Caco-2 (cell line): ENCODE results near the gene CARS2. TPM values are rescaled to one million over a fixed set of nuclear protein-coding genes. Genes with fewer than 3 reads are reported as not detected.

Source experiments
- BruUV-seq: library from RNA; stranded (reverse); fragments of 400-500 nt; replicated peaks from 2 replicates; lab custom pipeline; 2021; lab: Mats Ljungman, UMichigan
- CTCF ChIA-PET: fragments of 300-600 bp; sonication (Branson Sonifier 250); formaldehyde crosslinking; loops from one replicate; lab custom pipeline; 2022; ENCODE audit warnings: antibody characterized with exemption; lab: Charles Lee
- POLR2A ChIA-PET: fragments of 300-600 bp; sonication (Branson Sonifier 250); formaldehyde crosslinking; loops from one replicate; lab custom pipeline; 2022; ENCODE audit warnings: antibody characterized with exemption; lab: Charles Lee
- DNase-seq, 2 experiments: peaks; one replicate each; pipeline versions ENCODE4 v3.0.0 to v3.0.0-alpha.2; 2020 to 2022
- H3K27me3 ChIP-seq: replicated peaks from 2 replicates; pipeline ENCODE4 v1.6.0; 2011; ENCODE audit warnings: low read length; ENCODE audit not compliant: control insufficient read depth, insufficient read depth
- H3K36me3 ChIP-seq: 2 replicates; pipeline ENCODE4 v1.5.1; 2011; ENCODE audit warnings: low read length; ENCODE audit not compliant: control insufficient read depth, insufficient read depth
- H3K4me1 ChIP-seq: fragments of 250-450 bp; sonication (Bioruptor Pico); 2 replicates; pipeline ENCODE4 v1.5.1; 2020; ENCODE audit warnings: mild to moderate bottlenecking
- H3K4me3 ChIP-seq: 2 replicates; pipeline ENCODE4 v1.5.1; 2011; ENCODE audit warnings: low read depth, mild to moderate bottlenecking, control low read depth, low read length
- H3K9me3 ChIP-seq: fragments of 250-450 bp; sonication (Bioruptor Pico); 2 replicates; pipeline ENCODE4 v1.5.1; 2020; ENCODE audit warnings: mild to moderate bottlenecking, moderate library complexity
- H3K27ac Mint-ChIP-seq: one replicate; pipeline ENCODE4 v1.8.0; 2022; ENCODE audit warnings: mixed read lengths; ENCODE audit not compliant: unreplicated experiment
- H3K27me3 Mint-ChIP-seq: one replicate; pipeline ENCODE4 v1.8.0; 2022; ENCODE audit warnings: mixed read lengths; ENCODE audit not compliant: insufficient read depth, unreplicated experiment
- H3K36me3 Mint-ChIP-seq: one replicate; pipeline ENCODE4 v1.8.0; 2022; ENCODE audit warnings: mild to moderate bottlenecking, mixed read lengths; ENCODE audit not compliant: insufficient read depth, unreplicated experiment
- H3K4me1 Mint-ChIP-seq: one replicate; pipeline ENCODE4 v1.8.0; 2022; ENCODE audit warnings: low read depth, mixed read lengths; ENCODE audit not compliant: unreplicated experiment
- H3K4me3 Mint-ChIP-seq: one replicate; pipeline ENCODE4 v1.8.0; 2022; ENCODE audit warnings: mild to moderate bottlenecking, moderate library complexity, mixed read lengths; ENCODE audit not compliant: unreplicated experiment
- H3K9me3 Mint-ChIP-seq: one replicate; pipeline ENCODE4 v1.8.0; 2022; ENCODE audit warnings: mixed read lengths; ENCODE audit not compliant: unreplicated experiment
- CTCF ChIP-seq, 2 experiments: fragments of 200-600 bp in 1 of 2; IDR thresholded peaks; 1 replicate in 1 of 2; 2 replicates in 1 of 2; pipeline versions ENCODE4 v1.5.1 to v1.8.0; 2011 to 2022; ENCODE audit warnings: antibody characterized with exemption in 1 of 2, control low read depth in 1 of 2, inconsistent platforms in 1 of 2, low read depth in 1 of 2, low read length in 1 of 2, mild to moderate bottlenecking in 1 of 2, moderate library complexity in 1 of 2; ENCODE audit not compliant: insufficient read depth in 1 of 2, severe bottlenecking in 1 of 2, unreplicated experiment in 1 of 2
- intact Hi-C: fragments of 100-400 bp; cut with micrococcal nuclease; formaldehyde crosslinking; loops from one replicate; pipeline ENCODE4 v1.10.0; 2022; ENCODE audit not compliant: unreplicated experiment
- total RNA-seq: library from RNA; stranded (reverse); gene quantifications from 2 replicates; pipeline ENCODE4 v1.2.3, GENCODE V29; 2022

The CARS2 gene
- total RNA-seq, 1 experiment from 2014 or later = 63.1 TPM

- TF ChIP-seq CTCF (IDR thresholded peaks at IDR 0.05; ENCODE audit: insufficient read depth in 1 of 2, low read depth in 1 of 2, low read length in 1 of 2, severe bottlenecking in 1 of 2, unreplicated experiment in 1 of 2) = no peak
- no peak overlapping the region for H3K4me3 ChIP-seq
- no peaks in the 10 kb centered on the region for H3K9me3 Mint-ChIP-seq
- no peaks in the 10 kb centered on the region for H3K4me1 Mint-ChIP-seq
- intact Hi-C loops = no loop called here
- BruUV-seq = no TSS peak
- no peak overlapping the region for H3K4me3 Mint-ChIP-seq
- no peaks in the 10 kb centered on the region for H3K27me3 ChIP-seq
- H3K4me1 ChIP-seq = no peaks in the 10 kb centered on the region
- H3K36me3 Mint-ChIP-seq = peaks cover 85% of the 10 kb centered on the region
- POLR2A ChIA-PET = interaction anchor here (0.5 kb wide), 1 partner anchor 1606 kb away, joined by 3 read pairs; no protein-coding TSS in a partner anchor
- CTCF ChIA-PET = no interaction called here
- H3K9me3 ChIP-seq = no peaks in the 10 kb centered on the region
- no peaks in the 10 kb centered on the region for H3K27me3 Mint-ChIP-seq
- H3K36me3 ChIP-seq = peaks cover 3% of the 10 kb centered on the region
- DNase-seq = no peak
- no peak overlapping the region for H3K27ac Mint-ChIP-seq
These were observed 59.2 kb downstream of the CARS2 start for GRCh38 chr13:110646442-110647364.

- Mint-ChIP-seq H3K27ac (no peak overlapping the region), H3K4me1 (no peaks in the 10 kb centered on the region), H3K27me3 (no peaks in the 10 kb centered on the region), H3K36me3 (peaks cover 87% of the 10 kb centered on the region), H3K9me3 (no peaks in the 10 kb centered on the region), H3K4me3 (no peak overlapping the region)
- no peak for DNase-seq
- Histone ChIP-seq H3K4me3 (no peak overlapping the region), H3K27me3 (no peaks in the 10 kb centered on the region), H3K36me3 (peaks cover 4% of the 10 kb centered on the region; the same call in 1 of the 2 replicates), H3K9me3 (no peaks in the 10 kb centered on the region), H3K4me1 (no peaks in the 10 kb centered on the region)
- CTCF ChIA-PET = interaction anchor here (1.0 kb wide), 1 partner anchor 190 kb away, joined by 3 read pairs; no protein-coding TSS in a partner anchor
- BruUV-seq = no TSS peak
- intact Hi-C loops = no loop called here
- POLR2A ChIA-PET = no interaction called here
- TF ChIP-seq CTCF (IDR thresholded peaks at IDR 0.05; ENCODE audit: insufficient read depth in 1 of 2, low read depth in 1 of 2, low read length in 1 of 2, severe bottlenecking in 1 of 2, unreplicated experiment in 1 of 2) = no peak
These were observed 60.2 kb downstream of the CARS2 start for GRCh38 chr13:110645750-110646149.

- no peaks in the 10 kb centered on the region for H3K4me1 ChIP-seq
- no peaks in the 10 kb centered on the region for H3K27me3 ChIP-seq
- H3K36me3 Mint-ChIP-seq = peaks cover 88% of the 10 kb centered on the region
- no peaks in the 10 kb centered on the region for H3K9me3 Mint-ChIP-seq
- ChIA-PET POLR2A (no interaction called here), CTCF (interaction anchor here (0.6 to 1.0 kb wide), 2 partner anchors 174 to 189 kb away, joined by 3 read pairs; no protein-coding TSS in a partner anchor)
- peak in 1 of 2 experiments; percentile 35 for DNase-seq
- H3K27ac Mint-ChIP-seq = no peak overlapping the region
- no peak overlapping the region for H3K4me3 Mint-ChIP-seq
- no TSS peak for BruUV-seq
- intact Hi-C loops = no loop called here
- peak in 1 of 2 experiments; percentile 7 for TF ChIP-seq CTCF (IDR thresholded peaks at IDR 0.05; ENCODE audit: insufficient read depth in 1 of 2, low read depth in 1 of 2, low read length in 1 of 2, severe bottlenecking in 1 of 2, unreplicated experiment in 1 of 2)
- H3K9me3 ChIP-seq = no peaks in the 10 kb centered on the region
- H3K27me3 Mint-ChIP-seq = no peaks in the 10 kb centered on the region
- peaks cover 2% of the 10 kb centered on the region; the same call in 1 of the 2 replicates for H3K36me3 ChIP-seq
- H3K4me1 Mint-ChIP-seq = no peaks in the 10 kb centered on the region
- H3K4me3 ChIP-seq = no peak overlapping the region
These were observed 60.9 kb downstream of the CARS2 start for GRCh38 chr13:110644892-110645521.
